Mesenchymal stem cell (in vitro differentiated cells and primary cell): Measurements from ENCODE around the gene PCBD1.

ENCODE experiments used
- DNase-seq: peaks from one replicate; pipeline ENCODE4 v3.0.0-alpha.2; 2013
- H2AFZ ChIP-seq: one replicate; pipeline ENCODE4 v1.6.1; 2013; ENCODE audit warnings: low read depth, mild to moderate bottlenecking, control low read depth, inconsistent platforms, low read length, moderate library complexity
- H2AK5ac ChIP-seq: 2 replicates; pipeline ENCODE4 v1.6.1; 2013; ENCODE audit warnings: low read length, moderate library complexity, mild to moderate bottlenecking, inconsistent platforms; ENCODE audit not compliant: severe bottlenecking
- H2BK120ac ChIP-seq: one replicate; pipeline ENCODE4 v1.6.1; 2013; ENCODE audit warnings: low read depth, mild to moderate bottlenecking, inconsistent platforms, low read length, moderate library complexity
- H2BK12ac ChIP-seq, 2 experiments: one replicate each; pipeline ENCODE4 v1.6.1; 2013; ENCODE audit warnings: inconsistent platforms in 2 of 2, low read length in 2 of 2, mild to moderate bottlenecking in 2 of 2, moderate library complexity in 2 of 2, control low read depth in 1 of 2
- H2BK15ac ChIP-seq: one replicate; pipeline ENCODE4 v1.6.1; 2013; ENCODE audit warnings: mild to moderate bottlenecking, low read depth, inconsistent platforms; ENCODE audit not compliant: poor library complexity, severe bottlenecking
- H2BK5ac ChIP-seq: 2 replicates; pipeline ENCODE4 v1.6.1; 2013; ENCODE audit warnings: low read depth, mild to moderate bottlenecking, low read length, control low read depth, inconsistent platforms; ENCODE audit not compliant: poor library complexity, severe bottlenecking
- H3K14ac ChIP-seq, 2 experiments: one replicate each; pipeline ENCODE4 v1.6.1; 2013; ENCODE audit warnings: inconsistent platforms in 2 of 2, low read length in 2 of 2, control low read depth in 1 of 2, mild to moderate bottlenecking in 1 of 2, moderate library complexity in 1 of 2
- H3K18ac ChIP-seq, 2 experiments: one replicate each; pipeline ENCODE4 v1.6.1; 2013; ENCODE audit warnings: inconsistent platforms in 2 of 2, low read length in 2 of 2, control low read depth in 1 of 2, low read depth in 1 of 2, mild to moderate bottlenecking in 1 of 2
- H3K23ac ChIP-seq, 2 experiments: one replicate each; pipeline ENCODE4 v1.6.1; 2013; ENCODE audit warnings: inconsistent platforms in 2 of 2, low read length in 2 of 2, mild to moderate bottlenecking in 2 of 2, moderate library complexity in 2 of 2, control low read depth in 1 of 2
- H3K27ac ChIP-seq: 2 replicates; pipeline ENCODE4 v1.5.1; 2013; ENCODE audit warnings: mild to moderate bottlenecking, moderate library complexity, low read length, control low read depth, inconsistent platforms; ENCODE audit not compliant: poor library complexity, severe bottlenecking
- H3K27me3 ChIP-seq, 2 experiments: 2 replicates each; pipeline versions ENCODE4 v1.6.1 to v1.7.0; 2013; ENCODE audit warnings: low read length in 2 of 2, mild to moderate bottlenecking in 2 of 2, moderate library complexity in 2 of 2, control low read depth in 1 of 2, inconsistent platforms in 1 of 2; ENCODE audit not compliant: control insufficient read depth in 1 of 2, insufficient read depth in 1 of 2
- H3K36me3 ChIP-seq, 2 experiments: 2 replicates each; pipeline versions ENCODE4 v1.6.1 to v1.7.0; 2013; ENCODE audit warnings: low read length in 2 of 2, control low read depth in 1 of 2, inconsistent platforms in 1 of 2, low read depth in 1 of 2, mild to moderate bottlenecking in 1 of 2; ENCODE audit not compliant: insufficient read depth in 2 of 2, control insufficient read depth in 1 of 2
- H3K4ac ChIP-seq, 2 experiments: one replicate each; pipeline ENCODE4 v1.6.1; 2013; ENCODE audit warnings: inconsistent platforms in 2 of 2, low read length in 2 of 2, mild to moderate bottlenecking in 2 of 2, moderate library complexity in 2 of 2, control low read depth in 1 of 2, low read depth in 1 of 2
- H3K4me1 ChIP-seq: 2 replicates; pipeline ENCODE4 v1.6.1; 2013; ENCODE audit warnings: low read depth, low read length, control low read depth; ENCODE audit not compliant: control insufficient read depth, insufficient read depth
- H3K4me2 ChIP-seq: 2 replicates; pipeline ENCODE4 v1.6.1; 2013; ENCODE audit warnings: low read length, mild to moderate bottlenecking, inconsistent platforms; ENCODE audit not compliant: poor library complexity, severe bottlenecking
- H3K4me3 ChIP-seq, 2 experiments: 2 replicates each; pipeline versions ENCODE4 v1.5.1 to v1.7.0; 2013; ENCODE audit warnings: low read length in 2 of 2, mild to moderate bottlenecking in 2 of 2, control low read depth in 1 of 2, low read depth in 1 of 2; ENCODE audit not compliant: insufficient read depth in 1 of 2
- H3K79me1 ChIP-seq: replicated peaks from 2 replicates; pipeline ENCODE4 v1.6.1; 2013; ENCODE audit warnings: mild to moderate bottlenecking, control low read depth, low read length, inconsistent platforms; ENCODE audit not compliant: poor library complexity, severe bottlenecking
- H3K9ac ChIP-seq: 2 replicates; pipeline ENCODE4 v1.7.0; 2013; ENCODE audit warnings: mild to moderate bottlenecking, low read length, moderate library complexity
- H3K9me3 ChIP-seq: 2 replicates; pipeline ENCODE4 v1.7.0; 2013; ENCODE audit warnings: mild to moderate bottlenecking, low read length; ENCODE audit not compliant: control insufficient read depth
- H4K8ac ChIP-seq: one replicate; pipeline ENCODE4 v1.6.1; 2013; ENCODE audit warnings: inconsistent platforms, mild to moderate bottlenecking, low read length, moderate library complexity
- H4K91ac ChIP-seq: one replicate; pipeline ENCODE4 v1.6.1; 2013; ENCODE audit warnings: mild to moderate bottlenecking, low read length, inconsistent platforms
- WGBS: methylation state at CpG from one replicate; pipeline ENCODE4 v1.1.7; 2013; ENCODE audit warnings: mixed read lengths; 5-methylcytosine and 5-hydroxymethylcytosine counted together

The PCBD1 gene

GRCh38 chr10:70885931-70886903 is 2.1 kb downstream of the PCBD1 start:
- Histone ChIP-seq H2BK5ac (no peak overlapping the region), H2AFZ (no peak overlapping the region), H4K91ac (no peak overlapping the region), H3K14ac (no peak overlapping the region), H3K4me3 (no peak overlapping the region), H3K9ac (no peak overlapping the region), H3K4ac (no peak overlapping the region), H2BK12ac (no peak overlapping the region), H3K23ac (no peak overlapping the region), H3K4me2 (no peak overlapping the region), H4K8ac (no peak overlapping the region), H3K36me3 (peaks cover 23 to 41% of the 10 kb centered on the region in 2 experiments), H2BK15ac (no peak overlapping the region), H3K79me1 (peaks cover 17% of the 10 kb centered on the region), H3K27me3 (no peaks in the 10 kb centered on the region), H3K9me3 (no peaks in the 10 kb centered on the region), H3K27ac (no peak overlapping the region), H3K4me1 (peaks cover 13% of the 10 kb centered on the region), H2BK120ac (no peak overlapping the region), H2AK5ac (no peak overlapping the region), H3K18ac (no peak overlapping the region)
- 95% methylated on average over 18 of the region's 18 CpGs for WGBS
- DNase-seq = no peak

GRCh38 chr10:70885481-70885880 is 2.9 kb downstream of the PCBD1 start:
- Histone ChIP-seq H2BK12ac (no peak overlapping the region), H3K18ac (no peak overlapping the region), H3K27me3 (no peaks in the 10 kb centered on the region), H4K91ac (no peak overlapping the region), H2BK15ac (no peak overlapping the region), H3K4me2 (no peak overlapping the region), H2BK5ac (no peak overlapping the region), H3K4ac (no peak overlapping the region), H3K4me1 (peaks cover 8% of the 10 kb centered on the region), H3K9me3 (no peaks in the 10 kb centered on the region), H2AFZ (no peak overlapping the region), H3K79me1 (peaks cover 17% of the 10 kb centered on the region), H3K36me3 (peaks cover 24 to 41% of the 10 kb centered on the region in 2 experiments), H3K4me3 (no peak overlapping the region), H2BK120ac (no peak overlapping the region), H3K14ac (no peak overlapping the region), H3K27ac (no peak overlapping the region), H4K8ac (no peak overlapping the region), H2AK5ac (no peak overlapping the region), H3K9ac (no peak overlapping the region), H3K23ac (no peak overlapping the region)
- 95% methylated on average over 4 of the region's 4 CpGs for WGBS
- no peak for DNase-seq

DNA sequence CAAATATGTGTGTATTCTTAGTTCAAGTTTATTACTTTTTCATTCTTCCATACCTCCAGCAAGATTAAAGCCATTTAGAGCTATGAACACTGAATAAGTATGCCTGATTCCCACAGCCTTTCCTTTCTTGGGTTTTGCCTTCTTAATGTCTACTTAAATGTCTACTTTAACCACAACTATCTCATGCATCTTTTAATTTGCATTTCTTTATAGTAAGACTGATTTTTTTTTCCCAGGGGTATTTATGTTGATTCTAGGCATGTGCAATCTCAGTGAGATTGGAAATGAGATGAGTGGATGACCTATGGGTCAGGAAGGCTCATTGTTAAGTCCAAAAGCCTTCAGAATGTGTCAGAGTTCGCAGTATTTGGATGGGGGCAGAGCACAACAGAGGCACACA is 3.6 kb downstream of the PCBD1 start:
- Histone ChIP-seq H3K27me3 (no peaks in the 10 kb centered on the region), H4K91ac (no peak overlapping the region), H2AK5ac (no peak overlapping the region), H2AFZ (no peak overlapping the region), H2BK120ac (no peak overlapping the region), H3K4me2 (no peak overlapping the region), H2BK15ac (no peak overlapping the region), H2BK5ac (no peak overlapping the region), H3K18ac (no peak overlapping the region), H4K8ac (no peak overlapping the region), H3K36me3 (peaks cover 24 to 41% of the 10 kb centered on the region in 2 experiments), H3K27ac (no peak overlapping the region), H3K14ac (no peak overlapping the region), H3K4ac (no peak overlapping the region), H3K23ac (no peak overlapping the region), H3K4me3 (no peak overlapping the region), H3K9me3 (no peaks in the 10 kb centered on the region), H3K4me1 (peaks cover 8% of the 10 kb centered on the region), H2BK12ac (no peak overlapping the region), H3K79me1 (peaks cover 17% of the 10 kb centered on the region), H3K9ac (no peak overlapping the region)
- 93% methylated on average over 1 of the region's 1 CpG for WGBS
- DNase-seq = no peak

GRCh38 chr10:70880077-70880534 is 8.3 kb downstream of the PCBD1 start:
- H3K4me3 ChIP-seq = no peak overlapping the region
- no peak overlapping the region for H3K18ac ChIP-seq
- no peak overlapping the region for H2AFZ ChIP-seq
- H3K23ac ChIP-seq = no peak overlapping the region
- H3K27me3 ChIP-seq = no peaks in the 10 kb centered on the region
- peaks cover 42 to 73% of the 10 kb centered on the region in 2 experiments for H3K36me3 ChIP-seq
- H2BK5ac ChIP-seq = no peak overlapping the region
- no peak overlapping the region for H3K14ac ChIP-seq
- H3K9ac ChIP-seq = no peak overlapping the region
- no peak overlapping the region for H4K91ac ChIP-seq
- DNase-seq = peak; percentile 81
- H4K8ac ChIP-seq = no peak overlapping the region
- H3K4ac ChIP-seq = no peak overlapping the region
- no peak overlapping the region for H3K27ac ChIP-seq
- no peak overlapping the region for H2BK15ac ChIP-seq
- no peak overlapping the region for H2BK120ac ChIP-seq
- no peak overlapping the region for H2BK12ac ChIP-seq
- no peaks in the 10 kb centered on the region for H3K9me3 ChIP-seq
- H2AK5ac ChIP-seq = no peak overlapping the region
- H3K4me1 ChIP-seq = no peaks in the 10 kb centered on the region
- H3K79me1 ChIP-seq = no peaks in the 10 kb centered on the region
- WGBS = 17% methylated on average over 4 of the region's 4 CpGs
- no peak overlapping the region for H3K4me2 ChIP-seq
